Fibroblast of skin of left biceps (primary cell): ENCODE data around the gene TGM3.

Experiments
- DNase-seq, 2 experiments: peaks; one replicate each; pipeline ENCODE4 v3.0.0-alpha.2; 2013; ENCODE audit warnings: low read depth in 2 of 2

TGM3 gene

DNA sequence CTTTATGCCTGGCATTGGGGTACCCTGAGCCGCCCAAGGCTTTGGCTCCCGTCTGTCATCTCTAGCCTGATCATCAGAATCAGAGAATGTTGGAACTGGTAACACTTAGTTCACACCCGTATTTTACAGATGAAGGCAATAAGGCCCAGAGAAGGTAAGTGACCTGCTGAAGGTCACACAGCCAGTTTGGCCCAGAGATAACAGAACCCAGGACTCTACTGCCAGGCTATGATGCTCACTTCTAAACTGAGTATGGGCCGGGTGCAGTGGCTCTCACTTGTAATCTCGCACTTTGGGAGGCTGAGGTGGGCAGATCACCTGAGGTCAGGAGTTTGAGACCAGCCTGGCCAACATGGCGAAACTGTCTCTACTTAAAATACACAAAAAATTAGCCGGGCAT, 83.1 kb downstream of the TGM3 start:
- DNase-seq: no peak

DNA sequence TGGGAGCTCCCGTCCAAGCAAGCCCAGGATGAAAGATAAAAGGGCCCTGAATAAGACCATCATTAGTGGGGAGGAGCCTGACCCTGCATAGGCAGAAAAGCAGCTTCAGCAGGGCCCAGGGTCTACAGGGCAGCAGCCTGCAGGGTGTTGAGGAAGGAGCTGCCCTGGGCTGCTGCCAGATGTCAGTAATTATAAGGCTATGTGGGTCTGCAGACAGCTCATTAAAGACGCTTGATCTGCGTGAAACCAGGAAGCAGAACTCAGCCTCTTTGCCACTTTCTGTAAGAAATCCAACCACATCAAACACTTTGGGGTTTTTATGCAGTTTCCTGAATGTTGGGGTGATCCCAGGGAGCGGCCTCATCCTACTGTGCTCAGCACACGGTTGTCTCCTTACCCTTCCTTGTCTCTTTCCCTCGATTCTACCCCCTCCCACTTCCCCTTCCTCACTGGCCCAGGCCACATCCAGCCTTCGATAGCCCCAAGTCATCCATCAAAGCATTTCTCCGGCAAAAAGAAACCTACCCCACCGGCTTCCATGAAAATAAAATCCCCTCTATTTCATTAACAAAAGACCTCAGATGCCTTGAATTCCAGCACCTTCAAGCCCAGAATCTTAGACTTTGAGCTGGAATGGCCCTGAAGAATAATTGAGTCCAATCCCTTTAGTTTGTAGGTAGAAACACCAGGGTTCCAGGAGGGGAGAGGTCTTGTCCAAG, 83.9 kb downstream of the TGM3 start:
- DNase-seq: no peak

DNA sequence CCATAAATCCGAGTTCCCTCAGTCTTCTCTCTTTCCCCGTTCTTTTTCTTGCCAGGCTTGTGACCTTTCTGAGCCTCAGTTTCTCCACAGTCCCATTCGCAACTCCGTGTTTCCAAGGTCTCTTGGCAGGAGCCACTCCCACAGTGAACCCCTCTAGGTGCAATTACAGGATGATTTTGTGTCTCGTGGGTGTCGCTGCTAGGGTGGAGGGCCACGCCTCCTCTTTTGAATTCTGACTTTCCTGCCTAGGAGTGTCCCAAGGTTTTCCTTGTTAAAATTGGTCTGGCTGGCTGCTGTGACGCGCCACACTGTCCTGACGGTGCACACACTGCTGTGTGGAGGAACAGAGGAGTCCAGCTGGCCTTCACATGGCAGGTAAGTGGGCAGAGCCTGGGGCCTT, 84.8 kb downstream of the TGM3 start, which contains the start of gene TGM6:
Gene TGM6, plus strand, starts transcription at position 301 of the 400 bp plus-strand sequence. Its CDS starts 68 bp downstream, at position 369.
- no peak for DNase-seq

DNA sequence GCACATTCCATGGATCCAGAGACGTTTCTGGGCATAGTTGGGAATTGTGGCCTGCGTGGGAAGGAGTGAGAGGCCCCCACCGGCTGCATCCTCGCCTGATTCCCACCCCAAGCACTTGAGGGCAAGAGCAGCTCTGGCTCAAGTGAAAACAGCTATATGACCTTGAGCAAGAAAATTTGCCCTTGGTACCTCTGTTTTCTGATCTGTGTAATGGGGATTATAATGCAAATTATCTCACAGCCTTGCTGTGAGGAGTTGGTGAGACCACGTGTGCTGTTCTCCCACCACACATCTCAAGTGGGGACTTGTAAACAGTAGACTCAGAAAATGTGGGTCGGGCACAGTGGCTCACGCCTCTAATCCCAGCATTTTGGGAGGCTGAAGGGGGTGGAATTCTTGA, 85.5 kb downstream of the TGM3 start:
- no peak for DNase-seq

DNA sequence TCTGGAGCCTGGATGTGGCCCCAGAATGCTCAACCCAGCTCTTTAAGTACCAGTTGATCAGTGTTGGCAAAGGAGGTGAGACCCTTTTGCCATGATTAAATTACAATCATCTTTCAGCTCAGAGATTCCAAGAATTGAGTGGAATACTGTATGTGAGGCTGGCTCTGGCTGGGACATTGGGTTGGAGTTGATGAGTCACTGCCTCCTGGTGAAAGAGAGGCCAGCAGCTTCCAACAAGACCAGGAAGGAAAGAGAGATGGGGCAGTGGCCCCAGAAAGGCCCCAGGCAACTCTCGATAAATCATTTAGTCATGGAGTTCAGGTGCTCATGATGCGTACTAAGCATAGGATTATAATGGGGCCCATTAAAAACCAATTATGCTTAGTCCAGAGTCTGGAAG, 87.0 kb downstream of the TGM3 start:
- DNase-seq: no peak

DNA sequence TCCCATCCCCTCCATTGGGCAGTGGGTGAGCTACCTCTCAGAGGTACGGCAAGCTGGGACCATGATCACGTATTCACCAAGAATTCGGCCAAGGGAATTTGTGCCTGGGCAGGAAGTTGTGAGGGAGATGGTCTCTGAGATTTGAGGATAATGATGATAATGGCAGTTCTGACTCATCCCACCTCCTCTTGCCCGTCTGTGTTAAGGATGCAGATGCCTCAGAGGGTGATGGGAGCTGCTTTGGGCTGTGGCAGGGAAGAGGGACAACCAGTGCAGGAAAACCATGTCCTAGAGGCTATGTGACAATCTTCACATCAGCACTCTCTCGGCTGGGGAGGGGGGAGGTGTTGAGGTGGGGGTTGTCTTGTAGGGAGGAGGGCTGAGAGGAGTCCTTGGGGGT, 89.2 kb downstream of the TGM3 start:
- no peak for DNase-seq

DNA sequence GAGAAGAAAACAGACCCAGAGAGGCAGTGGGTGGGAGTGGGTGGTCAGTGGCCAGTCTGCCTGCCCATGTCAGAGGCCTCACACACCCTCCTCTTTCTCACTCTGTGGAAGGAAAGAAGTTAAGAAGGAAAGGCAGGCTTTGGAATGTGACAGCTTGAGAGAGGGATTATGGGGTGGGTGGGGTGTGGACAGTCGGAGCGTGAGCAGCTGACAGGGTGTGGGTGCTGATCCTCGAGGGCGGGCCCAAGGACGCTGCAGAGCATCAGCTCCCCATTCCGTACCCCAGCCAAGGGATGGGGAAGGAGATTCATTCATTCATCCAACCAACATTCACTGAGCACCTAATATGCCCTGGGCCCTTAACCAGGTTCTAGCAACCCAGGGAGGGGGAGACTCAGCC, 89.7 kb downstream of the TGM3 start:
- no peak for DNase-seq

DNA sequence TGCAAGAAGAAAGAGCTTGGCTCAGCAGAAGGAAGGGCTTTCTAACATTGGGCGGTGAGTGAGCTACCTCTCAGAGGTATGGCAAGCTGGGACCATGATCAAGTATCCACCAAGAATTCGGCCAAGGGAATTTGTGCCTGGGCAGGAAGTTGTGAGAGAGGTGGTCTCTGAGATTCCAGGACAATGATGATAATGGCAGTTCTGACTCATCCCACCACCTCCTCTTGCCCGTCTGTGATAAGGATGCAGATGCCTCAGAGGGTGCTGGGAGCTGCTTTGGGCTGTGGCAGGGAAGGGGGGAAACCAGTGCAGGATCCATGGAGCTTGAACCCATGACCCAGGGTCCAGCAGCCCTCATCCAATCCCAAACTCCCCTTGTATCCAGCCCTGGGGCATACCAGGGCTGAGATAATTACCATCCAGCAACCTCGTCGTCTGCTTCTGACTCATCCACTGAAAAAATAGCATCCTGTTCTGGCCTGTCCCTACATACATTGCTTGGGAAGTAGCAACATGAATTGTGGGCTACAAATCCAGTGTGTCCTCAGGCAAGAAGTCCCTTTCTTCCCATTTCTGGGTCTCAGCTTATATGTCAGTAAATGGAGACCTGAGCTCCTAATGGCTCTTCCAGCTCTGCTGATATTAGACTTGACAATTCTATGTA, 90.8 kb downstream of the TGM3 start:
- DNase-seq: no peak

DNA sequence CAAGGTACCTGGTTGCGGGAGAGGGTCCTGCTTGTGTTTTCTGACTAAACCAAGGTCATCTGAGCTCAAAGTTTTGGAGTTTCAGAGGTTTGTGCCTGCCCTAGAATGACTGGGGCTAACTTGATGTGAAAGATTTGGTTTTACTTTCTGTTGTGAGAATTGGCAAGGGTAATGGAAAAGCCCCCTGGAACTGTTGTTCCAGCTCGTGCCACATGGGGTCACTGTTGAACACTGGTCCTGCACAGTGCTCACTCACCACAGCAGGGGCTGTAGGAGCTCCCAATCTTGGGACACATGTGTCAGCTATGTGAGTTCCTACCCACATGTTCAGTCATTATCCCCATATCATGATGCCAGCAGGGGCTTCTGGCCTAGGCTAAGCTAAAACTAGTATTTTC, 91.4 kb downstream of the TGM3 start:
- DNase-seq: no peak

DNA sequence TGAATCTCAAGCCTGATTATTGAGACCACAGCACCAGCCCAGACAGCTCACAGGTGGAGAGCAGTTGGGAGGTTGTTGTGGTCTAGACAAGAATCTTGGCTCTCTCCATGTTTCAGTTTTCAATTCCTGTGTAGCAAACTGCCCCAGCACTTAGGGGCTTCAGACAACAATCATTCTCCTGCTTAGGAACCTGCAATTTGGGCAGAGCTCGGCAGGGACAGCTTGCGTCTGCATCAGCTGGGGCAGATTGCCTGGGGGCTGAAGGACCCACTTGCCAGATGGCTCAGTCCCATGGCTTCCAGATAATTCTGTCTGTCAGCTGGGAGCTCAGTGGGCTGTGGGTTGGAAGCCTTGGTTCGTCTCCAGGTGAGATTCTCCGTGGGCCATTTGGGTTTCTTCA, 91.8 kb downstream of the TGM3 start:
- DNase-seq: no peak
